Measurements from ENCODE around the gene ROMO1. TPM values are rescaled to one million over a fixed set of nuclear protein-coding genes. Genes with fewer than 3 reads are reported as not detected.

Gene ROMO1
- total RNA-seq, 1 experiment from 2014 or later: 173 TPM

GRCh38 chr20:35724321-35725230 is 25.4 kb downstream of the ROMO1 start:
- Mint-ChIP-seq H3K4me1 (ENCODE audit: insufficient read depth, unreplicated experiment) (peaks cover 7% of the 10 kb centered on the region), H3K27ac (ENCODE audit: low read depth, unreplicated experiment) (no peak overlapping the region), H3K36me3 (ENCODE audit: insufficient read depth, unreplicated experiment) (peaks cover 100% of the 10 kb centered on the region), H3K27me3 (ENCODE audit: insufficient read depth, unreplicated experiment) (no peaks in the 10 kb centered on the region), H3K4me3 (ENCODE audit: unreplicated experiment) (no peak overlapping the region), H3K9me3 (ENCODE audit: unreplicated experiment) (no peaks in the 10 kb centered on the region)
- intact Hi-C loops (cut with micrococcal nuclease): no loop called here
- ChIA-PET POLR2A (interaction anchor here (0.6 to 3.2 kb wide), 9 partner anchors 10 to 267 kb away, joined by 3 to 15 read pairs (median 5); partner anchors contain the start of genes NFS1, RBM39 and ROMO1), CTCF (interaction anchor here (0.8 kb wide), 1 partner anchor 13 kb away, joined by 5 read pairs; no protein-coding TSS in a partner anchor)
- no peak for DNase-seq (ENCODE audit: unreplicated experiment)
- TF ChIP-seq CTCF (IDR thresholded peaks at IDR 0.05; ENCODE audit: unreplicated experiment): no peak
- BruUV-seq (replicated peaks): no TSS peak

GRCh38 chr20:35726842-35727711 is 27.9 kb downstream of the ROMO1 start:
- no peak overlapping the region for H3K27ac Mint-ChIP-seq (ENCODE audit: low read depth, unreplicated experiment)

GRCh38 chr20:35729283-35729807 is 30.1 kb downstream of the ROMO1 start:
- no peak for TF ChIP-seq CTCF (IDR thresholded peaks at IDR 0.05; ENCODE audit: unreplicated experiment)
- intact Hi-C loops (cut with micrococcal nuclease): no loop called here
- H3K4me1 Mint-ChIP-seq (ENCODE audit: insufficient read depth, unreplicated experiment): peaks cover 14% of the 10 kb centered on the region
- BruUV-seq (replicated peaks): no TSS peak
- POLR2A ChIA-PET: interaction anchor here (0.7 to 5.5 kb wide), 10 partner anchors 10 to 40 kb away, joined by 3 to 45 read pairs (median 6); partner anchors contain the start of genes RBM39 and ROMO1
- no peaks in the 10 kb centered on the region for H3K27me3 Mint-ChIP-seq (ENCODE audit: insufficient read depth, unreplicated experiment)
- CTCF ChIA-PET: interaction anchor here (1.1 to 2.1 kb wide), 7 partner anchors 10 to 155 kb away, joined by 3 to 6 read pairs (median 5); no protein-coding TSS in a partner anchor
- H3K4me3 Mint-ChIP-seq (ENCODE audit: unreplicated experiment): no peak overlapping the region
- no peak overlapping the region for H3K27ac Mint-ChIP-seq (ENCODE audit: low read depth, unreplicated experiment)
- no peak for DNase-seq (ENCODE audit: unreplicated experiment)
- H3K36me3 Mint-ChIP-seq (ENCODE audit: insufficient read depth, unreplicated experiment): peaks cover 97% of the 10 kb centered on the region
- no peaks in the 10 kb centered on the region for H3K9me3 Mint-ChIP-seq (ENCODE audit: unreplicated experiment)

More at GRCh38 chr20:35726842-35727711, 27.9 kb downstream of the ROMO1 start:
- POLR2A ChIA-PET: interaction anchor here (0.9 to 5.5 kb wide), 7 partner anchors 7 to 26 kb away, joined by 3 to 45 read pairs (median 15); partner anchors contain the start of genes RBM39 and ROMO1
- CTCF ChIA-PET: interaction anchor here (0.6 to 2.1 kb wide), 5 partner anchors 8 to 353 kb away, joined by 3 to 6 read pairs (median 4); no protein-coding TSS in a partner anchor
- DNase-seq (ENCODE audit: unreplicated experiment): no peak
- intact Hi-C loops (cut with micrococcal nuclease): no loop called here
- no TSS peak for BruUV-seq (replicated peaks)
- Mint-ChIP-seq H3K27me3 (ENCODE audit: insufficient read depth, unreplicated experiment) (no peaks in the 10 kb centered on the region), H3K4me3 (ENCODE audit: unreplicated experiment) (no peak overlapping the region), H3K4me1 (ENCODE audit: insufficient read depth, unreplicated experiment) (peaks cover 12% of the 10 kb centered on the region), H3K36me3 (ENCODE audit: insufficient read depth, unreplicated experiment) (peaks cover 97% of the 10 kb centered on the region), H3K9me3 (ENCODE audit: unreplicated experiment) (no peaks in the 10 kb centered on the region)
- TF ChIP-seq CTCF (IDR thresholded peaks at IDR 0.05; ENCODE audit: unreplicated experiment): no peak
